Smooth muscle cell (in vitro differentiated cells): ENCODE measurements around the gene MXI1. TPM values are rescaled to one million over a fixed set of nuclear protein-coding genes. Genes with fewer than 3 reads are reported as not detected.
"Not testable (repeated sequence)": the region's sequence is repeated elsewhere in the genome, so short reads cannot be mapped to it uniquely, and the experiment has no call there.

Source experiments
- DNase-seq: peaks from one replicate; lab custom pipeline; 2025; ENCODE audit not compliant: unreplicated experiment; lab: John Stamatoyannopoulos, UW
- H2AFZ ChIP-seq: fragments of 200-600 bp; sonication (generic); 2 replicates; pipeline ENCODE4 v1.6.0; 2016; ENCODE audit warnings: antibody characterized with exemption, low read depth, mild to moderate bottlenecking
- H3F3A ChIP-seq: fragments of 200-600 bp; sonication (generic); 2 replicates; pipeline ENCODE4 v1.6.0; 2017; ENCODE audit warnings: antibody characterized with exemption, low read depth
- H3K27ac ChIP-seq: fragments of 200-600 bp; sonication (generic); 2 replicates; pipeline ENCODE4 v1.5.1; 2016; ENCODE audit warnings: low read depth, mild to moderate bottlenecking
- H3K27me3 ChIP-seq: fragments of 200-600 bp; sonication (generic); 2 replicates; pipeline ENCODE4 v1.6.1; 2016; ENCODE audit warnings: low read depth, mild to moderate bottlenecking
- H3K36me3 ChIP-seq: fragments of 200-600 bp; sonication (generic); 2 replicates; pipeline ENCODE4 v1.5.1; 2016; ENCODE audit warnings: low read depth
- H3K4me1 ChIP-seq: fragments of 200-600 bp; sonication (generic); 2 replicates; pipeline ENCODE4 v1.5.1; 2016; ENCODE audit warnings: low read depth
- H3K4me2 ChIP-seq: fragments of 200-600 bp; sonication (generic); 2 replicates; pipeline ENCODE4 v1.6.0; 2016; ENCODE audit warnings: mild to moderate bottlenecking
- H3K4me3 ChIP-seq: fragments of 200-600 bp; sonication (generic); 2 replicates; pipeline ENCODE4 v1.5.1; 2016; ENCODE audit warnings: mild to moderate bottlenecking
- H3K79me2 ChIP-seq: fragments of 200-600 bp; sonication (generic); 2 replicates; pipeline ENCODE4 v1.6.0; 2016; ENCODE audit warnings: low read depth, mild to moderate bottlenecking
- H3K9ac ChIP-seq: fragments of 200-600 bp; sonication (generic); 2 replicates; pipeline ENCODE4 v1.6.0; 2016; ENCODE audit warnings: low read depth
- H3K9me3 ChIP-seq: fragments of 200-600 bp; sonication (generic); replicated peaks from 2 replicates; pipeline ENCODE4 v1.5.1; 2016; ENCODE audit warnings: low read depth
- H4K20me1 ChIP-seq: fragments of 200-600 bp; sonication (generic); 2 replicates; pipeline ENCODE4 v1.6.0; 2016; ENCODE audit warnings: low read depth
- WGBS: methylation state at CpG from one replicate; pipeline ENCODE4 v1.1.7; 2016; ENCODE audit warnings: low lambda C conversion rate; 5-methylcytosine and 5-hydroxymethylcytosine counted together
- polyA plus RNA-seq: library from polyadenylated mRNA; unstranded; fragments of >200 nt; fragmentation: Nextera tagmentation; extraction: Ambion mirVana; gene quantifications from 2 replicates; pipeline ENCODE4 v1.2.1, GENCODE V29; 2016
- total RNA-seq: library from RNA; depleted of rRNA; stranded (reverse); fragments of >200 nt; gene quantifications from 2 replicates; pipeline ENCODE4 v1.2.3, GENCODE V29; 2014
- TF ChIP-seq, protein P1 (sequence below): fragments of 200-600 bp; sonication (generic); IDR thresholded peaks from 2 replicates; pipeline ENCODE4 v1.5.1; 2017; ENCODE audit warnings: borderline replicate concordance, mild to moderate bottlenecking, antibody characterized with exemption; ENCODE audit not compliant: insufficient read depth, poor library complexity, severe bottlenecking

Gene MXI1
- total and polyA plus RNA-seq, 2 experiments from 2014 or later = 35.9 to 52.3 TPM

- Histone ChIP-seq H3K27ac (no peak overlapping the region), H3K4me3 (no peak overlapping the region), H3K79me2 (no peaks in the 10 kb centered on the region), H3K4me1 (peaks cover 7% of the 10 kb centered on the region), H3K9ac (no peak overlapping the region), H3K9me3 (no peaks in the 10 kb centered on the region), H3K36me3 (no peaks in the 10 kb centered on the region), H3K4me2 (no peak overlapping the region), H3F3A (no peaks in the 10 kb centered on the region), H2AFZ (no peak overlapping the region), H4K20me1 (peaks cover 94% of the 10 kb centered on the region), H3K27me3 (no peaks in the 10 kb centered on the region)
- WGBS = 95% methylated on average over 2 of the region's 2 CpGs
- DNase-seq = no peak
- TF ChIP-seq, protein P1, sequence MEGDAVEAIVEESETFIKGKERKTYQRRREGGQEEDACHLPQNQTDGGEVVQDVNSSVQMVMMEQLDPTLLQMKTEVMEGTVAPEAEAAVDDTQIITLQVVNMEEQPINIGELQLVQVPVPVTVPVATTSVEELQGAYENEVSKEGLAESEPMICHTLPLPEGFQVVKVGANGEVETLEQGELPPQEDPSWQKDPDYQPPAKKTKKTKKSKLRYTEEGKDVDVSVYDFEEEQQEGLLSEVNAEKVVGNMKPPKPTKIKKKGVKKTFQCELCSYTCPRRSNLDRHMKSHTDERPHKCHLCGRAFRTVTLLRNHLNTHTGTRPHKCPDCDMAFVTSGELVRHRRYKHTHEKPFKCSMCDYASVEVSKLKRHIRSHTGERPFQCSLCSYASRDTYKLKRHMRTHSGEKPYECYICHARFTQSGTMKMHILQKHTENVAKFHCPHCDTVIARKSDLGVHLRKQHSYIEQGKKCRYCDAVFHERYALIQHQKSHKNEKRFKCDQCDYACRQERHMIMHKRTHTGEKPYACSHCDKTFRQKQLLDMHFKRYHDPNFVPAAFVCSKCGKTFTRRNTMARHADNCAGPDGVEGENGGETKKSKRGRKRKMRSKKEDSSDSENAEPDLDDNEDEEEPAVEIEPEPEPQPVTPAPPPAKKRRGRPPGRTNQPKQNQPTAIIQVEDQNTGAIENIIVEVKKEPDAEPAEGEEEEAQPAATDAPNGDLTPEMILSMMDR = no peak
Measured at GRCh38 chr10:110268971-110269370, 61.6 kb downstream of the MXI1 start.

DNA sequence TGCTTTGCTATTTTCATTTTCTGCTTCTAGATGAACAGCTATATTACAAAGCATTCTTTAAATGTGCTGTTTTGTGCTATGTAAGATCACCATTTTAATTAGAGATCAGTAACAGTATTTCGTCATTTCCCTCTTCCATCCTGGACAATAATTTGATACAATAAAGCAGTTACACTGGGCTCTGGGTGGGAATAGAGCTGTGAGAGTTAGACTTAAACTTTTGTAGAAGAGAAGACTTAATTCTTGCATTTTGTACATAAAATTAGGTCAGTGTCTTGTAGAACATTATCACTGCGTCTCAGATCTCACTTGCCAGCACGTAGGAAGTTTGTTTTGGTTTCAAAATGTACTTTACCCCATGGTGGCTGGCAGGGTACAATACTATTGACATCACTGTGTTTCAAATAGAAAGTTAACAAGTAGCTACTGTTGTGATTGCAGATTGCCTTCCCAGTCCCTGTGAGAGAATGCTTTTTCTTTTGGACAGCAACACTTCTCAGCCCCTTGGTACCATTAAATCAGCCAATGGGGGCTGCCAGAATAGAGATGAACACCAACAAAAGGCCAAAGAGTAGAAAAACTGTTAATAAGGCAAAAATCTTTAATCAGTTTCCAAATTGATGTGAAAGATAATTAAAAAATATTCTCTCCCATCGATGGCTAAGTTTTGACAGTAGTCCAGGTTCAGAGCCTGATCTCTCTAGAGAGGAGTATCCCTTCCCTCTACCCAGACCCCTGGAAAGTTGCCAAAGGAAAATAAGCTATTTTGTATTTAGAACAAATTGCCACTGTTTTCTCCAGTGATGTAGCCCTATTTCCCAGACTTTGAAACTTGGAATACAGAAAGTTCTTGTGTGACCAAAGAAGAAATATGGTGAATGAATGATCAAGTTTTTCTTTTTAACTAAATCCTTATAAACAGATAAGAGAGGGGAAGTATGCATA lies 62.2 kb downstream of the MXI1 start:
- no peaks in the 10 kb centered on the region for H3K27me3 ChIP-seq
- no peak overlapping the region for H2AFZ ChIP-seq
- H3K4me3 ChIP-seq = no peak overlapping the region
- no peak overlapping the region for H3K9ac ChIP-seq
- H3K36me3 ChIP-seq = no peaks in the 10 kb centered on the region
- H3K27ac ChIP-seq = no peak overlapping the region
- H3K79me2 ChIP-seq = no peaks in the 10 kb centered on the region
- WGBS = 93% methylated on average over 4 of the region's 4 CpGs
- DNase-seq = no peak
- H3F3A ChIP-seq = no peaks in the 10 kb centered on the region
- no peaks in the 10 kb centered on the region for H3K9me3 ChIP-seq
- H3K4me1 ChIP-seq = peaks cover 11% of the 10 kb centered on the region
- TF ChIP-seq, protein P1 = no peak
- peaks cover 97% of the 10 kb centered on the region for H4K20me1 ChIP-seq
- no peak overlapping the region for H3K4me2 ChIP-seq

DNA sequence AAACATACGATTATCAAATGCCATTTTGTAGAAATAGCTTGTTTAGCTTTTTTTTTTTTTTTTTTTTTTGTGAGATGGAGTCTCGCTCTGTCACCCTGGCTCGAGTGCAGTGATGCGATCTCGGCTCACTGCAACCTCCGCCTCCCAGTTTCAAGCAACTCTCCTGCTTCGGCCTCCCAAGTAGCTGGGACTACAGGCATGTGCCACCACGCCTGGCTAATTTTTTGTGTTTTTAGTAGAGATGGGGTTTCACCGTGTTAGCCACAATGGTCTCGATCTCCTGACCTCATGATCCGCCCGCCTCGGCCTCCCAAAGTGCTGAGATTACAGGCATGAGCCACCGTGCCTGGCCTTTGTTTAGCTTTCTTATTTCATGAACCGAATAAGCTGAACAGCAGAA lies 65.6 kb downstream of the MXI1 start:
- not testable (repeated sequence) for H3K79me2 ChIP-seq
- 96% methylated on average over 15 of the region's 15 CpGs for WGBS

GRCh38 chr10:110273474-110273873 lies 66.1 kb downstream of the MXI1 start:
- Histone ChIP-seq H3K36me3 (no peaks in the 10 kb centered on the region), H3F3A (no peaks in the 10 kb centered on the region), H3K4me3 (no peak overlapping the region), H2AFZ (no peak overlapping the region), H3K27ac (no peak overlapping the region), H3K4me1 (peaks cover 11% of the 10 kb centered on the region), H3K4me2 (no peak overlapping the region), H3K79me2 (peaks cover 9% of the 10 kb centered on the region), H4K20me1 (peaks cover 95% of the 10 kb centered on the region), H3K27me3 (no peaks in the 10 kb centered on the region), H3K9me3 (no peaks in the 10 kb centered on the region), H3K9ac (no peak overlapping the region)
- no peak for DNase-seq
- TF ChIP-seq, protein P1 = no peak
- 66% methylated on average over 4 of the region's 4 CpGs for WGBS

More for the DNA sequence above, 65.6 kb downstream of the MXI1 start:
- H3K9me3 ChIP-seq, H3K4me3 ChIP-seq, H3K36me3 ChIP-seq, H3F3A ChIP-seq, H3K27me3 ChIP-seq, H3K27ac ChIP-seq, DNase-seq, H2AFZ ChIP-seq, H3K4me2 ChIP-seq, H3K9ac ChIP-seq: not testable (repeated sequence)
- Histone ChIP-seq H4K20me1 (peaks cover 96% of the 10 kb centered on the region), H3K4me1 (peaks cover 11% of the 10 kb centered on the region)
